Hippocampal formation (tissue), 2 donors: ENCODE results near the gene TRIM2.
"Not testable (repeated sequence)": the region's sequence is repeated elsewhere in the genome, so short reads cannot be mapped to it uniquely, and the experiment has no call there.

ENCODE experiments used
- DNase-seq, 2 donors: peaks; one replicate each; lab custom pipeline; 2025; lab: John Stamatoyannopoulos, UW

The TRIM2 gene

DNA sequence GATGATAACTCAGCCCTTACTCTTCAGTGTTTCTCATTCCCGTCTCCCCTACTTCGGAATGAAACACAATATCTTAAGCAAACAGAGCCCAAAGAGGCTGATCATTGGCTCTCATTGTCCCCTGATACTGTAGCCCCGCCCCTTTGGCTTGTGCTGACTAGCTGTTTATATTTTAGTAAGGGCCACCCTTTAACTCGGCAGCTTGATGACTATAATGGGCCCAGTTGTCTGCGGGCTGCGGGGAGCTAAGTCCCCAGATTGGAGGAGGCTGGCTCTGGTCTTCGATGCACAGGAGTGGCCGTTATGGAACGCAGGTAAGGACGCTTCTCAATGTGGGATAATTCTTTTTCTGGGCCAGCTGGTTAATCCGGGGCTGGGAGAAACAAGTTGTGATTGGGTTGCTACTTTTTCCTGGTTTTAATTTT, at the start of gene TRIM2:
TRIM2 (plus strand) TSS at position 197 of the 425 bp plus-strand sequence; CDS start at position 285, 88 bp downstream.
- peak; percentile 79 to 91 for DNase-seq

DNA sequence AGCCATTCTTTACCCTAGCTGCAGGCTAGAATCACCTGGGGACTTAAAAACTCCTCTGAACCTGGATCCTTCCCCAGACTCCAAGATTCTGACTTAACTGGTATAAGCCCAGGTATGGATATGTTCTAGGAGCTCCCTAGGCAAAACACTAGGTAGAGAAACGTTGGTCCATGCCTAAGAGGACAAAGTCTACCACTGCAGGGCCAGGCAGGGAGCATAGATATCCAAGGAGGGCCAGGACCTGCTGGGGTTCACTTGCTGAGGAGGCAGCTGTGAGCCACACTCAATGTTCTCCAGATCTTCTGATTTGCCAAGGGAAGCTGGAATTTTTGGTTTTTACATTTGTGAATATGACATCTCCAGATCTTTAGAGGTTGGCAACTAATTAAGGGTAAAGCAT, 48.6 kb upstream of the TRIM2 start:
- DNase-seq = no peak

DNA sequence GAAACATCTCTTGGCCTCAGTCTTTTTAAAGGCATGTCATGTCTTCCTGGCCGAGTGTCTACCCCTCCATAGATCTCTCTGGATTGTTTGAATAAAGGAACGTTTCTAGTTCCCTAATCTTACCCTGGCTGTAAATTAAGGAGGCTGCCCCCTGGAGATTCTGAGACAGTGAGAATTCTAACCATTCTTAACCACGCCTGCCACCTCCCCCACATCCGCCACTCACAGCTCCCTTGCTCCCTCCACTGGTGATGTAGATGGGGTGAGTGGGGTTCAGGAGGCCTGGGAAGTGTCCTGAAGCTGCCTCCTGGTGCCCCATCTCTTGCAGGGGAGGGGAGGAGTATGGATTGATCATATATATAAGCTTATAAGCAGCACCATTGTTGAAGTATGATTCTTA, 48.0 kb upstream of the TRIM2 start:
- DNase-seq = peak in 1 of 2 donors; percentile 37

DNA sequence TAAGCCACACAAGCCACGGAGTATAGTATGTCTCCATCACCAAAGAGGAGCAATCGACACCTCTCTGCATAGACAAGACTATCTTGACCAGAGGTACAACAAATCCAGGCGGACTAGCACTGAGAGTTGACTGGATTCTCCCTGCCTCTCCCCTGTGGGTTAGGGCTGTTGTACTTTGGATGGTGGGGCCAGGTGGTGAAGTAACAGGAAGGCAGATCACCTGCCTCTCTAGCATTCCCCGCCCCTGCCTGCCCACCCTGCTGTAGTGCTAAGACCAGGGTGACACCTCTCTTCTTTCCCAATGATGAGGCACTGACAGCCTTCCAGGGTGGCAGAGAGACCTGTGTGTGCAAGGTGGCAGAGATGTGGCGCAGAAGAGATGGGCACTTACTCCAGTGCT, 47.5 kb upstream of the TRIM2 start:
- DNase-seq = no peak

DNA sequence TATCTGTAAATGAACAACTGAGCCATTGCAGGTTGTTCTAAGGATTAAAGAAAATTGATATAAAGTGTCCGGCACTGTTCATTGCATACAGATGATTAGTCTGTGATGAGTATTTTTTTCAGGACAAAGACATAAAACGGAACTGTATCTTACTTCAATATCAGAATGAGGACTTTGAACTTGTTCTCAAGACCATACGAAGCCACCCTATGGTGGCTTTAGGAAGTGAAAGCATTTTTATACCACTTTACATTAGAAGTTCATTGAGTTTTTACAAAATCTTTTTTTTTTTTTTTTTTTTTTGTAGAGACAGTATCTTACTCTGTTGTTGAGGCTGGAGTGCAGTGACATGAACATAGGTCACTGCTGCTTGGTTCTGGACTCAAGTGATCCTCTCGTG, 45.2 kb upstream of the TRIM2 start:
- no peak for DNase-seq

DNA sequence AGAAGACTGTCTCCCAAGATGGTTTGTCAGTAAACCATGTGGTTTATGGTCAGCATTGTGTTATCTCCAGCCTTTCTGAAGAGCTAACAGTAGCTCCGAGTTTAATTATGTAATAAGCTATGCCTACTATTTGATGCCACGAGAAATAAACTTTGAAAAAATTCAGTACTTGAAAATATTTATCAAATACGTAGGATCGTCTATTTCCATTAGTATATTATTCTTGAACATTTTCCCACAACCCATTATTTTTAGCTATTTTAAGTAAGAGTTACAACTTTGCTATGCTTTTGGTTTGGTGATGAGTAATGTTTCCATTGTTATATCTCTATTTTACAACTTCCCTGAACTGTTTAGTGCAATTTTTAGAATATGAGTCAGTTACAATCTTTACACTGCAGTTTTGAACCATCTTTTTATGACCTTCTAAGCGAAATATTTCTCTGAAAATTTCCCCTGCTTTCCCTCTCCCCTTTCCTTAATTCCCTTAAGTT, 44.5 kb upstream of the TRIM2 start:
- no peak for DNase-seq

DNA sequence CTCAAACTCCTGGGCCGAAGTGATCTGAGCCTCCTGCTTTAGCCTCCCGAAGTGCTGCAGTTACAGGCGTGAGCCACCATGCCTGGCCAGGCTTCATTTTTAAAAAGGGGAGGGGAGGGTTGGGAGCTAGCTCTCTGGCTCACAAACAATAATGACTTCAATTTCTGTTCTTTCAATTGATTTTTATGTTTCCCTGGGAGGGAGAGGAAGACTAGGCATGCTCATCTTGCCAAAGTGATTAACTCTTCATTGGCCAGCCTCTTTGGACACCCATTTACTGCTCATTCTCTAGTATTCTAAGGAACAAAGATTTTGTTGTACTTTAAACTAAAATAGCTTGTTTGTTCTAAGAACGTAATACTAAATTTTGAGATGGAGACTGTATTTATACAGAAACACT, 43.4 kb upstream of the TRIM2 start:
- DNase-seq = peak in 1 of 2 donors; percentile 61

DNA sequence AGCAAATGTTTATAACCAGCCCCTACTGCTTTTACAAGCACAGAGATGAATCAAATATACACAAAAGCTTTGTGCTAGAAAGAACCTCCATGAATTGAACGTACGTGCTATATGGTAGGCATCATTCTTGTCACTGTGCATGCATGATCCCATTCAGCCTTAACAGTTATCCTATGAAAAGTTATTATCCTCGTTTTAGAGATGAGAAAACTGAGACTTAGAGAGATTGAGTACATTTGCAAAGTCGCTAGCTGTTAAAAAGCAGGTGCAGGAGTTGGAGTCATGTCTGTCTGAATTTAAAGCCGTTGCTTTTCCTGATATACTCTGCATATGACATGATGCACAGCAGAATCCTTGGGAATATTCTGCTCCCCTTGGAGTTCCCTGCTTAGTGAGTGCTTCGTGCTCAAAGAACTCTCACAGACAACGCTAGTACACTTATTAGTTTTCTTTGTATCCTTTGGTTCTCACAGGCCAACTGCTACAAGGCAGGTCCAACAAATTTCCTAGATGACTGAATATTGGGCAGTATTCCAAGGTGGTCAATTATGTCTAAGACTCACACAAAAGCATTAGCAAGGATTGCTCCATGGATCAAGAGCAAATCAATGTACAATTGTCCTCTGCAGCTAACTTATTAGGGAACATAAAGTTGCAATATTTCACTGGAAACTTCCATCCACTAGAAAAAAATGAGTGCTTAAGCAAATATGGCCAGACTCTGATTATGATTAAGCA, 42.8 kb upstream of the TRIM2 start:
- peak in 1 of 2 donors; percentile 61 for DNase-seq

DNA sequence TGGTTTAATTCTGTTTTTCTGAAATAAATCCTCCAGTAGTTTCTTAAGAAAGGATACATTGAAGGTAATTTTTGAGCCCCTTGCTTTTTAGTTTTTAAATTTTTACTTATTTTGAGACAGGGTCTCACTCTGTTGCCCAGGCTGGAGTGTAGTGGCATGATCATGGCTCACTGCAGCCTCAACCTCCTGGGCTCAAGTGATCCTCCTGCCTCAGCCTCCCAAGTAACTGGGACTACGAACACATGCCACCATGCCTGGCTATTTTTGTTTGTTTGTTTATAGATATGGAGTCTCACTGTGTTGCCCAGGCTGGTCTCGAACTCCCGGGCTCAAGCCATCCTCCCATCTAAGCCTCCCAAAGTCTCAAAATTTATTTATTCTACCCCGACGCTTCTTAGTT, 39.0 kb upstream of the TRIM2 start:
- not testable (repeated sequence) for DNase-seq

DNA sequence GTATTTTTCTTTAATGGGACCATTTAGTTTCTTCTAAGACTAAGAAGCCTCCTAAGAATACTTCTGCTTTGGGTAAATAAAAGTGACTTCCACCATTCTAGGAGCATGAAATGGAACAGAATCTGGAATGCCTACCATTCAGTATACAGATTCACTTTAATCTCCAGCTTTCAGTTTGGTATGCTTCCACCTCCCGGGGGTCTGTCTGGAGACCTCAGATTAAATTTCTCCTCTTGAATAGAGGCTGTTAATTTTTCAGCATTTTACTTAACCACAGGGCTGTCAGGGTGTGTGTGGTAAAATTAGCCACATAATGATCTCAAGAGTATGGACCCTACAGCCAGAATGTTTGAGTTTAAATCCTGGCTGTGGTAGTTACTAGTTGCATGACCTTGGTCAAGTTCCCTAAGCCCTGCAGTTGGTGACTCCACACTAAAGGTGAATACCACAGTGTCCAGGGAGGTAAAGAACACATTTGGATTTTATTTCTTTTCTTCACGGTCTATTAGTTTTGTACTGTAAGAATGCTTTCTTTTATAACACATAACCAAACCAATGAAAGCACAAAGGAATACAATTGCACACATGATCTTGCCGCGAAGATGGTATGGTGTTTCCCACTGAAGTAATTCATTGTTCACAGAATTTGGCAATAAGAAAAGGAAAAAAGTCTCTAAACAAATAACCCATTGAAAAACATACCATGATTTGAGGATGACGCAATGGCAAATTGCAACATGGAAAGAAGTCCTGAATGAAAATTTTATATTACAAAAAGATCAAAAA, 37.3 kb upstream of the TRIM2 start:
- DNase-seq = peak in 1 of 2 donors; percentile 83

DNA sequence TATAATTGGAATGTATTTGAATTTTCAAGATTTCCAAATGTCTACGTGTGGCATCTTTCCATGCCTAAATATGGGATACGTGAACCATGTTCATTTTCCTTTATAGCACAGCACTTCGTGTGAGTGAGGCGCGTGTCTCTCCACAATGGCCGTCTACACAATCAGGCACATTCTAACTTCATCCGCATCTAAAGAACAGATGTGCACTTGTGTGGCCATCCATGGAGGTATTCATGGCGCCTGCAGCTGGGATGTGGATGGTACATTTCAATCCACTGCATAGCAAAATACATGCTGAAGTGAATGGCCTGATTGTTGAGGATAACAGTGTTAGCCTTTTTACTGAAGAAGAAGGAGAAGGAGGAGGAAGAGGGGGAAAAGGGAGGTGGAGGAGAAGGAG, 34.5 kb upstream of the TRIM2 start:
- peak; percentile 78 to 94 for DNase-seq

DNA sequence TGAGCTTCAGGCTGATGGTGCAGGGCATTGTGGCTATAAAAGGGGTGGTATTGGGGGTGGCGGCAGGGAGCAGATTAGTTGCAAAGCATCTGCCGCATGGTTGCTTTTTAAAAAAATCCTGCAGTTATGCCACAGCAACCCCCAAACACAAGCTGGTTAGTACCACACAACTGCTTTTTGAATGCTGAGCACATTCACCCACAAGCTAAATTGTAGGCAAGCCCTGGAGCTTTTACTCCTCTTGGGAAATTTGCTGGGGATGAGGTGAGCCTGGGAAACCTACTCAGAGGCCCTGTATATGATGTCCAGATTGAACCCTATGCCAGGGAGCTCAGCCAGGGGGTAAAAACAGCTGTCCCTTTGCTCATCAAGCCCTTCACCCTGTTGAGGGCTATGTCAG, 33.8 kb upstream of the TRIM2 start:
- DNase-seq = peak; percentile 54 to 59

DNA sequence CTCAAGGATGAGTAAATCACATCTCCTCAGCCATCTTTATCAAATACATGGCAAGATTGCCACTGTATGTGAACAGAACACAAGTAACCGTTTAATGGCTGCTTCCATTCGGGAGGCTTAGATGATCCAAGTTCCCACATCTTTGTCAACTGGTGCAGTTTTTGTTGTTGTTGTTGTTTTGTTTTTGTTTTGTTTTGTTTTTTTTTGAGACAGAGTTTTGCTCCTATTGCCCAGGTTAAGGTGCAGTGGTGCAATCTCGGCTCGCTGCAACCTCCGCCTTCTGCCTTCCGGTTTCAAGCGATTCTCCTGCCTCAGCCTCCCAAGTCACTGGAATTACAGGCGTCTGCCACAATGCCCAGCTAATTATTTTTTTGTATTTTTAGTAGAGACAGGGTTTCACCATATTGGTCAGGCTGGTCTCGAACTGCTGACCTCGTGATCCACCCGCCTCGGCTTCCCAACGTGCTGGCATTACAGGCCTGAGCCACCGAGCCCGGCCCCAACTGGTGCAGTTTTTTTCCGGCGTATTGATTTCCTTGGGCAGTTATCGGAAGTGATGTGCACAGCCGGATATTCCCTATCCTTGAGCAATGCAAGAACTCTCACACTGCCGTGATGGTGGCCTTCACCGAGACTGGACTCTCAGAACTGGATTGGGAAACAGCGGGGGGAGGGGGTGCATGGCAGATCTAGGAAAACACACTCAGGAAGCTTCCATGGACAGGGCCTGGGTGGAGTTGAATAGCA, 29.2 kb upstream of the TRIM2 start:
- no peak for DNase-seq

DNA sequence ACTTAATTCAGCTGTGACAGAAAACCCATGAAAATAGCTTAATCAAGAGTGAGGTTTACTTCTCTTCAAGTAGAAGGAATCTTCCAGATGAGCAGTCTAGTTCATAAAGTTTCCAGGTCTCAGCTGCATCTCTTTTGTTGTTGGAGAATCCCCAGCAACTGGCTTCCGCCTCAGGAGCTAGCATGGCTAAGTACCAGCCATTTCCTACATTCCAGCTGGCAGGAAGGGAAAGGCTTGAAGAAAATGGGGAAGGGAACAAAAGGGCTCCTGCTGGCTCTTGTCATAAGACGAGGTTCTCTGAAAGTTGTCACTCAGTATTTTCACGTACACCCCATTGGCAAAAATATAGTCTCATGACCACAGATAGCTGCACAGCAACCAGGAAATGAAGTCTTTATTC, 27.3 kb upstream of the TRIM2 start:
- DNase-seq = no peak

DNA sequence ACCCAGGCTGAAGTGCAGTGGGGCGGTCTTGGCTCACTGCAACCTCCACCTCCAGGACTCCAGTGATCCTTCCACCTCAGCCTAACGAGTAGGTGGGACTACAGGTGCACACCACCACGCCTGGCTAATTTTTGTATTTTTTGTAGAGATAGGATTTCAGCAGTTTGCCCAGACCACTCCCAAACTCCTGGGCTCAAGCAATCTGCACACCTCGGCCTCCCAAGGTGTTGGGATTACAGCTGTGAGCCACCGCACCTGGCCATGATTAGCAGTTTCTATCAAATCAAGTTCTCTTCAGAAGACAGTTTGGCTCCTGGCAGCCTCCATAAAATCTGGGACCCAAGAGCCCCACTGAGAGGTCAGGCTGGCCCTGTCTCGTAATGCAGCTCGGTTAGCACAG, 26.4 kb upstream of the TRIM2 start:
- no peak for DNase-seq

DNA sequence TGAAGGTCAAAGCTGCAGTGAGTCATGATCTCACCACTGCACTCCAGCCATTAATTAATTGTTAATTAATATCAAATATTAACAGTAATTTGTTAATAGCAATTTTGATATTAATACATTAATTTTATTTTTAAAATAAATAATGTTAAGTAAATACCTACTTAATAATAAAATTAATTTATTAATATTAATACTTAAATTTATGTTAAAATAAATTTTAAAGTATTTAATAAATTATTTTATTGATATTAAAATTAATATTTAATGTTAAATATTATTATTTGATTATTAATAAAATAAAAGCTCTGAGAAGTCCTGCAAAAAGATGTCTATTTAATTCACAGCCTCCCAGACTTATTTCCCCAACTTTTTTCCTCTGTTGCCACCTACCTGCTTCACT, 25.1 kb upstream of the TRIM2 start:
- DNase-seq = no peak

DNA sequence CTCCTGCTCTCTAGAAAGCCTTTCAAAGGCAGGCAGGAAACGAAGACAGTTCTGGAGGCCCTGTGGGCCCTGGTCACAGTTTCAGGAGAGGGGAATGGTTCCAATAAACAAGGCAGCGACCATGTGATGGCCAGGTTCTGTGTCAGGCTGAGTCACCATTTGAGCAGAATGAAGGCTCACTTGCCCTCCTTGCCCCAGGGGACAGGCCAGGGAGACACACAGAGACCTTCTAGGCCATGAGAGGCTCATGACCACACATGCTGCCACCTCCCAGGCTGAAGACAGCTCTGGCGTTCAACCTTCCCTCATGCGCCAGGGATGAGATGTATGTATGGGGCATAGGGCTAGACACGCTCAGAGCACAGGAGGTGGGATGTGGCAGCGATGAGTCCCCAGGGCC, 22.9 kb upstream of the TRIM2 start:
- no peak for DNase-seq

DNA sequence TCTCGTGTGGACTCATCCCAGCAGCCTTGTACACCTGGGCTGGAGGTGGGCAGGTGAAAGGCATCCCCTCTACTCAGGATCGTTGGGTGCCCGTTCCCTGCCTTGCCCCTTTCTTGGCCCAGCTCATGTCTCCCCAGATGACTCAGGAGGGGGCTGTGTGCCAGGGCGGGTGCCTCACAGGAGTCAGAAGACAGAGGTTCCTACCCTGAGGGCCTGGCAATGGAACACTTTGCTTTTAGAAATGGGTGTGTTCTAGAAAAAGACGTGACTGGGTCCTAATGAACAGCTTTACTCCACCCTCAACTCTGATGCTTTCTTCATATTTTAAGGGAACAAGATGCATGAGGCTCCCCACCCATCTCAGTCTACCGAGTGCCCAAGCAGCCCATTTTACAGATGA, 22.5 kb upstream of the TRIM2 start:
- no peak for DNase-seq

DNA sequence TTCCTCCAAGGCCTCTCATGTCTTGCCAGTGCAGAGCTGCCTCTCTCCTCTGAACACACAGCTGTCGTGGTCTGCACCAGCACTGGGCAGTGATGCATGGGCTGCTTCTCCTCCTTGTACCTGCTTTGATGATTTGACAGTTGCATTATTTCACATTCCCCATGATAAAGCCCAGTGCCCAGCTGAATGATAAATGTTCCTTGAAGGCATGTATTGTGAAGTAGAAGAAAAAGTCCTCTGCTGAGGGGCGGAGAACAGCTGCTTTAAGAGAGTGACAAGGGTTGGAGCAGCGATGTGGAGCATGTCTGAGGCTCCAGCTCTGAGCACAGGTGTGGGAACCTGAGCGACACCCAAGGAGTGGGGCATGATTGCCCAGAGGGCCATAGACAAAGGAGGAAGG, 21.1 kb upstream of the TRIM2 start:
- DNase-seq = no peak

DNA sequence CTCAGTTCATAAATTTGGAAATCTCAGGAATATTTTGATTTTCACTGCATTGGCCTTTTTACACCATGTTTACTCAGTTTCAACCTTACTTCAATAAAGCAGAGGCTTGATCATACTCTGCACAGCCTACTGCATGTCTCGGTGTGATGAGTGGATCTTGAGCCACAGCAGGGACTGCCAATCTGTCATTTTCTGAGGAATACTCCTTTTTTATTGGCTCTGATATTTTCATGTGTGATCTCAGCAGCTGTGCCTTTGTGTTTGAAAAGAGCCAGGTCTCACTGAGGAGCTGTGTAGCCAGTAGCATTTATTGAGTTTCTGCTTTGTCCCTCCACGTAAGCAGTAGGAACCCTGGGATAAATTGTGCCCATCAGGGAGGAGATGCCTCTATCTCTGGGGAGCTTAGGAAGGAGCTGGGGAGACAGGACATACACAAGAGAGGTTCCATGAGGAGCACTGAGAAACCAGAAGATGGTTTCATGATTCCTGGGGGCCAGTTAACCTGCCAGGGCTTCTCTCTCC, 18.9 kb upstream of the TRIM2 start:
- no peak for DNase-seq

DNA sequence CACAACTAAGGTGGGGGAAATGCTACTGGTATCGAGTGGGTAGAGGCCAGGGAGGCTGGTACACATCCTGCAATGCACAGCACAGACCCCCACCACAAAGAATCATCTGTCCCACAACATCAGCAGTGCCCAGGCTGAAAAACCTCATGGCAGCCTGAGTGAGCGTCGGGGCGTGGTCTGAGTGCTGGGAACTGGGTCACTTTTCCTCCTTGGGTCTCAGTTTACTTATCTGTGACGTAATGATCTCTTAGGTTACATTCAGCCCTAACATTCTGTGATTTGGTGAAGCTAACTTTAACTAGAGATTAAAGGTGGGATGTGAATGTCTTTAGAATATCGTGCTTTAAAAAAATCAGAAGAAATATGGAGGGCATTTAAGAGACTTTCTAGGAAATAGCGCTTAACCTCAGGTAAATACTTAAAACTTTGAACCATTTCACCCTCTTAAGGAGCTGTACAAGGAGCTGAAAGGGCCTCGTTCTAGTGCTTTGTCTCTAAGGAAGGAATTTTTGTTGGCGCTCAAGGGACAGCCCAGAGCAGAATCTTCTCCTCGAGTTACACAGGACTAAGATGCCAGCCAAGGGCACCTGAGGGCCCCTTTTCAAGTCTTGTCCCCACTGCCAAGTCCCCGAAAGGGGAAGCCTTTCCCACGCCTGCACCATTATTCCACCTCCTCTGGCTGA, 18.1 kb upstream of the TRIM2 start:
- DNase-seq = no peak
